GM19467 (cell line): ENCODE measurements around the gene LRP5.
"Not testable (repeated sequence)": the region's sequence is repeated elsewhere in the genome, so short reads cannot be mapped to it uniquely, and the experiment has no call there.

Experiments
- ATAC-seq: cut with Tn5 transposase; IDR thresholded peaks from one replicate; pipeline ENCODE4 v1.9.1; 2021; ENCODE audit warnings: mild to moderate bottlenecking, moderate library complexity; ENCODE audit not compliant: unreplicated experiment

The LRP5 gene

GRCh38 chr11:68282141-68282860 lies 30.1 kb upstream of the LRP5 start:
- ATAC-seq = peak; percentile 53

- no peak for ATAC-seq
Observed at GRCh38 chr11:68282861-68283230, 29.5 kb upstream of the LRP5 start.

DNA sequence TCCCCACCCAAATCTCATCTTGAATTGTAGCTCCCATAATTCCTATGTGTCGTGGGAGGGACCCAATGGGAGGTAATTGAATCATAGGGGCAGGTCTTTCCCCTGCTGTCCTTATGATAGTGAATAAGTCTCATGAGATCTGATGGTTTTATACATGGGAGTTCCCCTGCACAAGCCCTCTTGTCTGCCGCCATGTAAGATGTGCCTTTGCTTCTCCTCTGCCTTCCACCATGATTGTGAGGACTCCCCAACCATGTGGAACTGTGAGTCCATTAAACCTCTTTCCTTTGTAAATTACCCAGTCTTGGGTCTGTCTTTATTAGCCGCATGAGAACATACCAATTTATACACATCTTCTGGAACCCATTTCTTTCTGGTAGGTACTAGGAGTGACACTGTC lies 27.8 kb upstream of the LRP5 start:
- ATAC-seq = not testable (repeated sequence)

DNA sequence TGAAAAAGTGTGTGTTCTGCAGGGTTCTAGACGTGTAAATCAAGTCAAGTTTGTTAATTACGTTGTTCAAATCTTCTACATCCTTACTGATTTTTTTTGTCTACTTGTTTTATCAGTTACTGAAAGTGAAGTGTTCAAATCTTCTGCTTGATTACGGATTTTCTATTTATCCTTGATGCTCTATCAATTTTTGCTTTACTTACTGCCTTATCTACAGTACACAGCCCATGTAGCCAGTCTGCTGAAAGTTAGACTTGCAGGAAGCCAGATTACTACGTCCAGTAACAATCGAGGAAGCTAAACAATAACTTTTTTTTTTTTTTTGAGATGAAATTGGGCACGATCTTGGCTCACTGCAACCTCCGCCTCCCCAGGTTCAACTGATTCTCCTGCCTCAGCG lies 25.0 kb upstream of the LRP5 start:
- ATAC-seq = no peak

DNA sequence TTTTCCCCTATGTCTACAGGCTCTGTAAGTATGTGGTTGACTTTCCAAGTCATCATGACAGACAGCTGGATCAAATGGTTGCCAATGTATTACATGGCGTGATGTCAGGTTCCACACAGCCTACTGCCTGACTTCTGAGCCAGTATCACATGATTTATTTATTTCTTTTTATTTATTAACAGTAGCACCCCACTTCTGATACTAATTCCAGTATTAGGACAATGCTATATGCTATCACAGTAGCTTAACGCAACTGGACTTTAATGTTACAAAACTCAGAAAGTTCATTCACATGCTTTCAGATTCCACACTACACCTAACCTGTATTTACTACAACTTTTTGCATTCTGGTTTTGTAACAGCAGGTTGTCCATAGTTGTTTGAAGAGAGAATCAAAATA lies 22.9 kb upstream of the LRP5 start:
- no peak for ATAC-seq

GRCh38 chr11:68293708-68294107 lies 18.7 kb upstream of the LRP5 start:
- no peak for ATAC-seq

DNA sequence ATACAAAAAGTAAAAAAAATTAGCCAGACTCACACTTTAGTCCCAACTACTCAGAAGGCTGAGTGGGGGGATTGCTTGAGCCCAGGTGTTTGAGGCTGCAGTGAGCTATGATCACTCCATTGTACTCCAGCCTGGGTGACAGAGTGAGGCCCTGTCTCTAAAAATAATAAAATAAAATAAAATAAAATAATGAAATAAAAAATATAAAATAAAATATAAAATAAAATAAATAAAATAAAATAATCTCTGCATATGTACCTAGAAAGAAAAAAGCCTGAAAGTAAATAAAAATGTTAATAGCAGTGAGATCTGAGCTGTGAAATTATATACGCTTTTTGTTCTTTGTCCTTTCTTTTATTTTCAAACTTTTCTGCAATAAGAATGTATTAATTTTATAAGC lies 17.1 kb upstream of the LRP5 start:
- no peak for ATAC-seq

GRCh38 chr11:68295940-68296339 lies 16.5 kb upstream of the LRP5 start:
- ATAC-seq = no peak

DNA sequence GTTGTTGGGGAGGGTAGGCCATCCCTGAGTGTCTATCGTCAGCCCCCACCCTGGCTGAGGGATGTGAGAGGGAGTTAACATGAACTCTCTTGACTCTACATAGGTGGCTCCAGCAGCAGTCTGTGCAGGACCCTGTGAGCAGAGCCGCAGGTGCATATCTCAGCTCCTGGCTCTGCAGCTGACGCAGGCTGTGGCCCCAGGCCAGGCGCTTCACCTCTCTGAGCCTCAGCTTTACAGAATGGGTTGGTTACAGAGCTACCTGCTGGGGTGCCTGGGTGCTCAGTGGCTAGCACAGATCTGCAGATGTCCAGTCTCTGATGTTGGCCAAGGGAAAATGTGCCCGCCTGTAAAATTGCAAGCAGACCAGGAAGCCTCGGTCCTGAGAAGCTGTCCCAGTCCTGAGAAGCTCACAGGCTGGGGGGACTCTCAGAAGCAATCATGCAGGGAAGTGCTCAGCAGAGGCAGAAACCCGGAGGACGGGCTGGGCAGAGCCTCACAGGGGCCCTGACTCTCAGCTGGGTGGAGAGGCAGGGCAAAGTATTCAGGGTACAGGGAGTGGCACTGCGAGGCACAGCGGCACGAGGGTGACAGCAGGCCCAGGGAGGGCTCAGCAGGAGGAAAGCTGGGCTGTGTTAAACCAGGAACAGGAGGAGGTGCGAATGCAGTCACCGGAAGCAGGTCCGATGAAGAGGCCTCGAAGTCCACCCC lies 15.9 kb upstream of the LRP5 start:
- ATAC-seq = no peak

DNA sequence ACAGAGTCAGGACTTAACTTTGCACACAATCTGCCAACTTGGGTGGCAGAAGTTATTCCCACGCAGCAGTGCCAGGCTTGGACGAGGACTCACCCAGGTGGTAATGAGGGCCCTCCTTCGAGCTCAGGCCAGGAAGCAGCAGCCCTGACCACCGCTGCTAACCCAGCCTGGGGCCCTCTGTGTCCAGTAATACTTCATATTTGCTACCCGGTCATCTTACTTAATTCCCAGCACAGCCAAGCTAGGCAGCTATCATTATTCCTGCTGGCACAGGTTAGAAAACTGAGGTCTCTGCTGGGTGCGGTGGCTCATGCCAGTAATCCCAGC lies 15.4 kb upstream of the LRP5 start:
- no peak for ATAC-seq

DNA sequence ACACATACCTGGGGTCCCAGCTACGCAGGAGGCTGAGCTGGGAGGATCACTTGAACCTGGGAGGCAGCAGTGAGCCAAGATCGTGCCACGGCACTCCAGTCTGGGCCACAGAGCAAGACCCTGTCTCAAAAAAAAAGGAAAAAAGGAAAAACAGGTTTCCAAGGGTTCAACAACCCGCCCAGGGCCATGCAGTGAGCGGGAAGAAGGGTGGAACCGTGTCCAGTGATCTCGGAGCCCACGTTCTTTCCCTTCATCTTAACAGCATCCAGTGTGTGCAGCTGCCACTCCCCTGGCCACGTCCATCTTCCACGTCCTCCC lies 14.9 kb upstream of the LRP5 start:
- no peak for ATAC-seq

GRCh38 chr11:68297812-68298658 lies 14.4 kb upstream of the LRP5 start:
- ATAC-seq = no peak

GRCh38 chr11:68298659-68299516 lies 13.5 kb upstream of the LRP5 start:
- ATAC-seq = no peak

DNA sequence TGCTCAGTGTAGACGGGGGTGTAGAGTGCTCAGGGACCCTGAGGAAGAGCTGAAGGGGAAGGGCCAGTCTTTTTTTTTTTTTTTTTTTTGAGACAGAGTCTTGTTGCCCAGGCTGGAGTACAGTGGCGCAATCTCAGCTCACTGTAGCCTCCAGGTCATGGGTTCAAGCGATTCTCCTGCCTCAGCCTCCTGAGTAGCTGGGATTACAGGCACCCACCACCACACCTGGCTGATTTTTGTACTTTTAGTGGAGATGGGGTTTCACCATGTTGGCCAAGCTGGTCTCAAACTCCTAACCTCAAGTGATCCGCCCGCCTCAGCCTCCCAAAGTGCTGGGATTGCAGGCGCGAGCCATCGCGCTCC lies 12.9 kb upstream of the LRP5 start:
- not testable (repeated sequence) for ATAC-seq

DNA sequence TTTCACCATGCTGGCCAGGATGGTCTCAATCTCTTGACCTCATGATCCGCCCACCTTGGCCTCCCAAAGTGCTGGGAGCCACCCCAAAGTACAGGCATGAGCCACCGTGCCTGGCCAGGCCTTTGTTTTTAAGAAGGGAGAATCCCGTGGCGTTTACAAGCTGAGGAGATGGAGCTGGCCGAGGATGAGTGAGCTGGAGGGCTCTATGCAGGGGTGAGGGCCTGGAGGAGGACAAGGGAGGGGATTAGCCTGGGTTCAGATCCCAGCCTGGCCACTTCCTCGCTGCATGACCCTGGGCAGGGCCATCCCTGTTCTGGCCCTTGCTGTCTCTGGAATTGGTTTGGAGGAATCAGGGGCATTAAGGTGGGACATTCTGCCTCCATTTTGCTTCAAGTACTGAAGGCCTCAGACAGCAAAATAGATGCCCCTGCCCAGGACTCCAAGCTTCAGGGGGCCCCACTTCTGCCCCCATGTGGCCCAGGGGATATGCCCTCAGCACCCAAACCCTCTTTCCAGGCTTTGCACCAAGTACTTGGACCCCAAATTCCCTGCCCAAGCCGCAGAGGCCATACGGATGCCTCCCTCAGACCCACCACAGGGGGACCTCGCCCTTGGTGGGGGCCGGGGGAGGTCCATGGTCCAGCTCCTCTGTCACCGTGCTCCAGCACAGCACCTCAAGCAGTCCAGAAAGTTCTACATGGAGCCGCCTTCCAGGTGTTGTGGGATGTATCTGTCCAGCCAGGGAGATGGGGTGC lies 12.1 kb upstream of the LRP5 start:
- no peak for ATAC-seq

- no peak for ATAC-seq
Observed at GRCh38 chr11:68302256-68302655, 10.1 kb upstream of the LRP5 start.

DNA sequence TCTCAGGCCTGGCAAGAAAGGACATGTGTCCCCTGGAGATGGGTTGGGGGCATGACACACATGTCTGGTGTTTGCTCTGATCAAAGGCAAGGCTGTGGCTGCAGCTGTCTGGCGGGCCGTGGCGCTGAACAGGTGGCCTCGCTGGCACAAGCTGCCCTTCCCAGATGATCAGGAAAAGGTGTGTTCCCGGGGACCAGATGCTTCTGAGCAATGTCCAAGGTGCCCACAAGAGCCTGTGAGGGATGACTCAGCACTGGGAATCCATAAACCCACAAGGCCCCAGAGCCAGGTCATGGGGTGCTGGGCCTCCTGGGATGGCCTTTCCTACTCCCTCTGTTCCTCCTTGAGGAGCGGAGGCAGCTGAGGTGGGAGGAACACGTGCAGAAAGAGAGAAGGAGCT lies 9.7 kb upstream of the LRP5 start:
- no peak for ATAC-seq

DNA sequence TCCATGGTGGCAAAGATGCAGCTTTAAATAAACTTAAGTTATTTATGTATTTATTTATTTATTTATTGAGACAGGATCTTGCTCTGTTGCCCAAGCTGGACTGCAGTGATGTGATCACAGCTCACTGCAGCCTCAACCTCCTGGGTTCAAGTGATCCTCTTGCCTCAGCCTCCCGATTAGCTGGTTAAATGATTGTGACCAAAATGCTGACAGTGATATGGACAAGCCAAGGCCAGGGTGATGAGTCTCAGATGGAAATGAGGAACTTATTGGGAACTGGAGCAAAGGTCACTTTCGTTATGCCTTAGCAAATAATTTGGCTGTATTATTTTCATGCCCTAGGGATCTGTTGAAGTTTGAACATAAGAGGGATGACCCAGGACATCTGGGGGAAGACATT lies 9.3 kb upstream of the LRP5 start:
- no peak for ATAC-seq

- no peak for ATAC-seq
Observed at GRCh38 chr11:68303982-68304780, 8.2 kb upstream of the LRP5 start.

DNA sequence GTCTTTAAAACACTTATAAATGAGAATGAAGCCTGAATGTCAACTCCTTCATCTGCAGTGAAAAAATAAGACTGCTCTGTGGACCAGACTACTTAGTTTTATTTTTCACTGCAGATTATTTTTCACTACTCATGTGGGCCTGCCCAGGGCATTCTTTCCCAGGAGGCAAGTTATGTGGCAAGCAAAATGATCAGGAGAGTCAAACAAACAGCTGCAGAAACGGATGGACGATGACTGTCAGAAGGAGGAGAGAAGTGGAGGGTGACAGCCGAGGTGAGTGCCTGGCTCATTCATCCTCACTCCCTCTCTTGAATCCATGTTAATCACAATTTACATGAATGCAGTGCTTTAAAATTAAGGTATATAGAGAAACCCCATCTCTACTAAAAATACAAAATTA lies 5.8 kb upstream of the LRP5 start:
- ATAC-seq = no peak
